GM18526 (cell line): ENCODE results near the gene TRPV5.

Source experiments
- POLR2A ChIP-seq: IDR thresholded peaks from 3 replicates; pipeline ENCODE4 v1.6.1; 2011; ENCODE audit not compliant: insufficient read length; ENCODE audit errors: extremely low read depth

TRPV5 gene

GRCh38 chr7:142874837-142875236, 58.7 kb downstream of the TRPV5 start:
- TF ChIP-seq POLR2A: no peak

GRCh38 chr7:142874409-142874808, 59.1 kb downstream of the TRPV5 start:
- no peak for TF ChIP-seq POLR2A

GRCh38 chr7:142873871-142874270, 59.7 kb downstream of the TRPV5 start:
- no peak for TF ChIP-seq POLR2A

- no peak for TF ChIP-seq POLR2A
Measured at GRCh38 chr7:142873281-142873784, 60.2 kb downstream of the TRPV5 start.

GRCh38 chr7:142872106-142872675, 61.4 kb downstream of the TRPV5 start:
- TF ChIP-seq POLR2A: no peak

GRCh38 chr7:142871260-142872105, 62.1 kb downstream of the TRPV5 start:
- no peak for TF ChIP-seq POLR2A

GRCh38 chr7:142870566-142871259, 62.8 kb downstream of the TRPV5 start:
- TF ChIP-seq POLR2A: no peak

- TF ChIP-seq POLR2A: no peak
Measured at GRCh38 chr7:142870147-142870559, 63.4 kb downstream of the TRPV5 start.

- no peak for TF ChIP-seq POLR2A
Measured at GRCh38 chr7:142869434-142869833, 64.1 kb downstream of the TRPV5 start.

GRCh38 chr7:142868986-142869415, 64.5 kb downstream of the TRPV5 start:
- TF ChIP-seq POLR2A: no peak

GRCh38 chr7:142868188-142868985, 65.2 kb downstream of the TRPV5 start:
- TF ChIP-seq POLR2A: no peak

GRCh38 chr7:142867398-142868187, 66.0 kb downstream of the TRPV5 start:
- no peak for TF ChIP-seq POLR2A

GRCh38 chr7:142867097-142867378, 66.5 kb downstream of the TRPV5 start:
- no peak for TF ChIP-seq POLR2A

GRCh38 chr7:142866361-142867096, 67.0 kb downstream of the TRPV5 start:
- no peak for TF ChIP-seq POLR2A
